ENCODE measurements around the gene VCX2. TPM values are rescaled to one million over a fixed set of nuclear protein-coding genes. Genes with fewer than 3 reads are reported as not detected.
"Not testable (repeated sequence)": the region's sequence is repeated elsewhere in the genome, so short reads cannot be mapped to it uniquely, and the experiment has no call there.

Gene VCX2
- polyA plus RNA-seq (2013): not detected

- CTCF ChIA-PET: not testable (repeated sequence)
- WGBS (ENCODE audit: insufficient coverage): no CpG with 5 or more reads among the region's 3 CpGs
These were observed at the start of gene VCX2 for GRCh38 chrX:8171169-8171568. VCX2 (minus strand) TSS chrX:8171267; CDS start chrX:8170643, 624 bp downstream.

GRCh38 chrX:8204943-8205342 lies 33.9 kb upstream of the VCX2 start:
- H3K4me1 ChIP-seq (ENCODE audit: control extremely low read depth in 1 of 4, control insufficient read depth in 4 of 4, insufficient read depth in 4 of 4, low read length in 3 of 4): no peaks in the 10 kb centered on the region
- 75% methylated on average over 4 of the region's 4 CpGs for WGBS (ENCODE audit: insufficient coverage)
- no peak for DNase-seq
- H3K27me3 ChIP-seq (replicated peaks in 2 of 5; ENCODE audit: control insufficient read depth in 4 of 5, insufficient read depth in 5 of 5, low read length in 4 of 5): no peaks in the 10 kb centered on the region
- POLR2A ChIA-PET: no interaction called here
- H3K9me3 ChIP-seq (ENCODE audit: control extremely low read depth in 1 of 5, control insufficient read depth in 4 of 5, insufficient read depth in 2 of 5, low read depth in 1 of 5, low read length in 4 of 5): no peaks in the 10 kb centered on the region
- no peak overlapping the region for H3K4me3 ChIP-seq (ENCODE audit: control insufficient read depth in 1 of 7, extremely low read depth in 1 of 7, insufficient read depth in 4 of 7, low read depth in 2 of 7, low read length in 6 of 7)
- no peaks in the 10 kb centered on the region for H3K36me3 ChIP-seq (ENCODE audit: control insufficient read depth in 4 of 4, insufficient read depth in 4 of 4, low read length in 3 of 4)
- no peak overlapping the region for H3K27ac ChIP-seq (ENCODE audit: insufficient read depth in 1 of 2, low read depth in 1 of 2, low read length in 2 of 2, poor library complexity in 1 of 2, severe bottlenecking in 2 of 2)
- CTCF ChIA-PET: no interaction called here

More at GRCh38 chrX:8171169-8171568, at the start of gene VCX2:
- H3K36me3 ChIP-seq (ENCODE audit: control insufficient read depth in 4 of 4, insufficient read depth in 4 of 4, low read length in 3 of 4); H3K4me1 ChIP-seq (ENCODE audit: control extremely low read depth in 1 of 4, control insufficient read depth in 4 of 4, insufficient read depth in 4 of 4, low read length in 3 of 4); H3K27ac ChIP-seq (ENCODE audit: insufficient read depth in 1 of 2, low read depth in 1 of 2, low read length in 2 of 2, poor library complexity in 1 of 2, severe bottlenecking in 2 of 2); H3K27me3 ChIP-seq (replicated peaks in 2 of 5; ENCODE audit: control insufficient read depth in 4 of 5, insufficient read depth in 5 of 5, low read length in 4 of 5); H3K4me3 ChIP-seq (ENCODE audit: control insufficient read depth in 1 of 7, extremely low read depth in 1 of 7, insufficient read depth in 4 of 7, low read depth in 2 of 7, low read length in 6 of 7); H3K9me3 ChIP-seq (ENCODE audit: control extremely low read depth in 1 of 5, control insufficient read depth in 4 of 5, insufficient read depth in 2 of 5, low read depth in 1 of 5, low read length in 4 of 5); DNase-seq; POLR2A ChIA-PET: not testable (repeated sequence)

GRCh38 chrX:8204169-8204935 lies 33.3 kb upstream of the VCX2 start:
- Histone ChIP-seq H3K27me3 (replicated peaks in 2 of 5; ENCODE audit: control insufficient read depth in 4 of 5, insufficient read depth in 5 of 5, low read length in 4 of 5) (no peaks in the 10 kb centered on the region), H3K4me3 (ENCODE audit: control insufficient read depth in 1 of 7, extremely low read depth in 1 of 7, insufficient read depth in 4 of 7, low read depth in 2 of 7, low read length in 6 of 7) (no peak overlapping the region), H3K27ac (ENCODE audit: insufficient read depth in 1 of 2, low read depth in 1 of 2, low read length in 2 of 2, poor library complexity in 1 of 2, severe bottlenecking in 2 of 2) (no peak overlapping the region), H3K9me3 (ENCODE audit: control extremely low read depth in 1 of 5, control insufficient read depth in 4 of 5, insufficient read depth in 2 of 5, low read depth in 1 of 5, low read length in 4 of 5) (no peaks in the 10 kb centered on the region), H3K36me3 (ENCODE audit: control insufficient read depth in 4 of 4, insufficient read depth in 4 of 4, low read length in 3 of 4) (no peaks in the 10 kb centered on the region), H3K4me1 (ENCODE audit: control extremely low read depth in 1 of 4, control insufficient read depth in 4 of 4, insufficient read depth in 4 of 4, low read length in 3 of 4) (no peaks in the 10 kb centered on the region)
- CTCF ChIA-PET: no interaction called here
- no peak for DNase-seq
- POLR2A ChIA-PET: no interaction called here
- 89% methylated on average over 2 of the region's 6 CpGs for WGBS (ENCODE audit: insufficient coverage)

DNA sequence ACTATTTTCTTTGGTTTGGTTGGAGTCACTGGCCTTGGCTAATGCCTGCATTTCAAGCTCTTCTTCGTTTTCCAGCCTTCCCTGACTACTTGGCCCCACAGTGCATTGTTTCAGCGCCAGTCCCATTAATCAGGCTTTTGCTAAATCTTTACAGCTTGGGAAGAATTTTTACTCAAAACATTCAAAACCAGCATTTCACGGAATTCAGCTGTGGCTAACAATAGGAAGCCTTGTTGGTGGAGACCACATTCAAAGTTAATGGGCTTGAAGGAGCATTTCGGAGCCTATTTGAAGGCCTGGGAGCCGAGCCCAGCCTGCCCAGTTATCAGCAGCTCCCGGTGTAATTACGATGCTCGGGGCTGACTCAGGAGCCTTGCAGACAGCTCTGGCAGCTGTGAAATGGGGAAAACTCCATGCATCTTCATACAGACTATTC lies 30.8 kb upstream of the VCX2 start:
- Histone ChIP-seq H3K4me1 (ENCODE audit: control extremely low read depth in 1 of 4, control insufficient read depth in 4 of 4, insufficient read depth in 4 of 4, low read length in 3 of 4) (no peaks in the 10 kb centered on the region), H3K27me3 (replicated peaks in 2 of 5; ENCODE audit: control insufficient read depth in 4 of 5, insufficient read depth in 5 of 5, low read length in 4 of 5) (no peaks in the 10 kb centered on the region), H3K9me3 (ENCODE audit: control extremely low read depth in 1 of 5, control insufficient read depth in 4 of 5, insufficient read depth in 2 of 5, low read depth in 1 of 5, low read length in 4 of 5) (no peaks in the 10 kb centered on the region), H3K4me3 (ENCODE audit: control insufficient read depth in 1 of 7, extremely low read depth in 1 of 7, insufficient read depth in 4 of 7, low read depth in 2 of 7, low read length in 6 of 7) (no peak overlapping the region), H3K36me3 (ENCODE audit: control insufficient read depth in 4 of 4, insufficient read depth in 4 of 4, low read length in 3 of 4) (no peaks in the 10 kb centered on the region), H3K27ac (ENCODE audit: insufficient read depth in 1 of 2, low read depth in 1 of 2, low read length in 2 of 2, poor library complexity in 1 of 2, severe bottlenecking in 2 of 2) (no peak overlapping the region)
- CTCF ChIA-PET: interaction anchor here (1.0 kb wide), 1 partner anchor 549 kb away, joined by 3 read pairs; no protein-coding TSS in a partner anchor
- no peak for DNase-seq
- POLR2A ChIA-PET: no interaction called here
- WGBS (ENCODE audit: insufficient coverage): 70% methylated on average over 6 of the region's 8 CpGs

DNA sequence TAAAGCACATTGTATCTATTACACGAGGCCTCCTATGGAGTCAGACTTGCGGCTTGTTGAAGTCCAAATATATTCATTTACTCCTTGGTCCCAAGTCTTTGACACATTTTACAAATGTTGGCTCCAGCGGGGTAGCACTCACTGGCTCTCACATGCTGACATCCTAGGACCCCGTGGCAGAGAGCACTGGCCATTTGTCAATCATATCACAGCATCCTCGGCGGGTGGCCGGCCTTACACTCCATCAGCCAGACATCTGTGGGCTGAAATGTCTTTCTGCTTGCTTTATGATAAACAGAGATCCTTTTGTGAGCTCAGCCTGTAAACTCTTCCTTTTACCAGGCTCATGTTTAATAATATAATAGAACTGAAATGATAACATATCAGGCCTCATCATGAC lies 25.7 kb upstream of the VCX2 start:
- H3K27ac ChIP-seq (ENCODE audit: insufficient read depth in 1 of 2, low read depth in 1 of 2, low read length in 2 of 2, poor library complexity in 1 of 2, severe bottlenecking in 2 of 2): no peak overlapping the region
- no peak overlapping the region for H3K4me3 ChIP-seq (ENCODE audit: control insufficient read depth in 1 of 7, extremely low read depth in 1 of 7, insufficient read depth in 4 of 7, low read depth in 2 of 7, low read length in 6 of 7)
- H3K36me3 ChIP-seq (ENCODE audit: control insufficient read depth in 4 of 4, insufficient read depth in 4 of 4, low read length in 3 of 4): no peaks in the 10 kb centered on the region
- no peak for DNase-seq
- POLR2A ChIA-PET: no interaction called here
- H3K27me3 ChIP-seq (replicated peaks in 2 of 5; ENCODE audit: control insufficient read depth in 4 of 5, insufficient read depth in 5 of 5, low read length in 4 of 5): no peaks in the 10 kb centered on the region
- WGBS (ENCODE audit: insufficient coverage): 94% methylated on average over 4 of the region's 7 CpGs
- CTCF ChIA-PET: no interaction called here
- H3K9me3 ChIP-seq (ENCODE audit: control extremely low read depth in 1 of 5, control insufficient read depth in 4 of 5, insufficient read depth in 2 of 5, low read depth in 1 of 5, low read length in 4 of 5): no peaks in the 10 kb centered on the region
- no peaks in the 10 kb centered on the region for H3K4me1 ChIP-seq (ENCODE audit: control extremely low read depth in 1 of 4, control insufficient read depth in 4 of 4, insufficient read depth in 4 of 4, low read length in 3 of 4)

GRCh38 chrX:8194216-8194615 lies 23.1 kb upstream of the VCX2 start:
- POLR2A ChIA-PET: no interaction called here
- CTCF ChIA-PET: no interaction called here

GRCh38 chrX:8192276-8192675 lies 21.2 kb upstream of the VCX2 start:
- Histone ChIP-seq H3K27me3 (replicated peaks in 2 of 5; ENCODE audit: control insufficient read depth in 4 of 5, insufficient read depth in 5 of 5, low read length in 4 of 5) (no peaks in the 10 kb centered on the region), H3K27ac (ENCODE audit: insufficient read depth in 1 of 2, low read depth in 1 of 2, low read length in 2 of 2, poor library complexity in 1 of 2, severe bottlenecking in 2 of 2) (no peak overlapping the region), H3K9me3 (ENCODE audit: control extremely low read depth in 1 of 5, control insufficient read depth in 4 of 5, insufficient read depth in 2 of 5, low read depth in 1 of 5, low read length in 4 of 5) (peaks cover 0 to 2% (median 0%) of the 10 kb centered on the region in 5 experiments), H3K4me3 (ENCODE audit: control insufficient read depth in 1 of 7, extremely low read depth in 1 of 7, insufficient read depth in 4 of 7, low read depth in 2 of 7, low read length in 6 of 7) (no peak overlapping the region), H3K36me3 (ENCODE audit: control insufficient read depth in 4 of 4, insufficient read depth in 4 of 4, low read length in 3 of 4) (no peaks in the 10 kb centered on the region), H3K4me1 (ENCODE audit: control extremely low read depth in 1 of 4, control insufficient read depth in 4 of 4, insufficient read depth in 4 of 4, low read length in 3 of 4) (no peaks in the 10 kb centered on the region)
- no CpG with 5 or more reads among the region's 2 CpGs for WGBS (ENCODE audit: insufficient coverage)
- ChIA-PET CTCF (no interaction called here), POLR2A (no interaction called here)
- DNase-seq: no peak

More at GRCh38 chrX:8194216-8194615, 23.1 kb upstream of the VCX2 start:
- H3K4me1 ChIP-seq (ENCODE audit: control extremely low read depth in 1 of 4, control insufficient read depth in 4 of 4, insufficient read depth in 4 of 4, low read length in 3 of 4): no peaks in the 10 kb centered on the region
- DNase-seq: no peak
- H3K36me3 ChIP-seq (ENCODE audit: control insufficient read depth in 4 of 4, insufficient read depth in 4 of 4, low read length in 3 of 4): no peaks in the 10 kb centered on the region
- no peak overlapping the region for H3K27ac ChIP-seq (ENCODE audit: insufficient read depth in 1 of 2, low read depth in 1 of 2, low read length in 2 of 2, poor library complexity in 1 of 2, severe bottlenecking in 2 of 2)
- H3K4me3 ChIP-seq (ENCODE audit: control insufficient read depth in 1 of 7, extremely low read depth in 1 of 7, insufficient read depth in 4 of 7, low read depth in 2 of 7, low read length in 6 of 7): no peak overlapping the region
- WGBS (ENCODE audit: insufficient coverage): 100% methylated on average over 2 of the region's 2 CpGs
- peaks cover 0 to 2% (median 0%) of the 10 kb centered on the region in 5 experiments for H3K9me3 ChIP-seq (ENCODE audit: control extremely low read depth in 1 of 5, control insufficient read depth in 4 of 5, insufficient read depth in 2 of 5, low read depth in 1 of 5, low read length in 4 of 5)
- no peaks in the 10 kb centered on the region for H3K27me3 ChIP-seq (replicated peaks in 2 of 5; ENCODE audit: control insufficient read depth in 4 of 5, insufficient read depth in 5 of 5, low read length in 4 of 5)
